ENCODE data around the gene BCAP31. TPM values are rescaled to one million over a fixed set of nuclear protein-coding genes. Genes with fewer than 3 reads are reported as not detected.
"Not testable (repeated sequence)": the region's sequence is repeated elsewhere in the genome, so short reads cannot be mapped to it uniquely, and the experiment has no call there.

BCAP31 gene
- total RNA-seq, 5 donors from 2014 or later (not counting 1 experiment from before 2014, with no cell fraction given): 90.1 to 124 (median 107) TPM

DNA sequence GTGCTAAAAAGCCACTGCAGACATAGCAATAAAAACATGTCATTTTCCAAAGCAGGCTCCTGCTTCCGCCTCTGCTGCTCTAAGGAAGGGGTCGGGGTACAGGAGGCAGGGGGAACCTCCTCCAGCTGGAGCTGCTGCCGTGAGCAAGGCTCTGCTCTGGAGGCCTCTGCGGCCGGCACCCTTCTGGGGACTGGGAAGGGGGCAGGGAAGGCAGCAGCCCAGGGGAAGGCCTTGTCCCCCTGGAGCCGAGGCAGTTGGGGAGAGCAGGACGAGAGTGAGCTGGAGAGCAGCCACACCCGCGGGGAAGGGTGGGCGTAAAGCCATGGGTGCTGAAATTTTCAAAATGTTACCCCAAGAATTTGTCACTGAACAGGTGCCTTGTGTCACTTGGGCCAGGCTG is 27.6 kb downstream of the BCAP31 start:
- POLR2A ChIA-PET: not testable (repeated sequence)
- no CpG with 5 or more reads among the region's 10 CpGs for WGBS (ENCODE audit: insufficient coverage)
- H3K36me3 ChIP-seq (ENCODE audit: control insufficient read depth in 2 of 2, extremely low read depth in 1 of 2, insufficient read depth in 1 of 2, low read length in 1 of 2): peaks cover 3 to 20% of the 10 kb centered on the region in 2 donors

DNA sequence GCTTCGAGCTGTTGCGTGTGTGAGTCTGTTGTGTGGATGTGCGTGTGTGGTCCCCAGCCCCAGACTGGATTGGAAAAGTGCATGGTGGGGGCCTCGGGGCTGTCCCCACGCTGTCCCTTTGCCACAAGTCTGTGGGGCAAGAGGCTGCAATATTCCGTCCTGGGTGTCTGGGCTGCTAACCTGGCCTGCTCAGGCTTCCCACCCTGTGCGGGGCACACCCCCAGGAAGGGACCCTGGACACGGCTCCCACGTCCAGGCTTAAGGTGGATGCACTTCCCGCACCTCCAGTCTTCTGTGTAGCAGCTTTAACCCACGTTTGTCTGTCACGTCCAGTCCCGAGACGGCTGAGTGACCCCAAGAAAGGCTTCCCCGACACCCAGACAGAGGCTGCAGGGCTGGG is 28.1 kb downstream of the BCAP31 start:
- peaks cover 0 to 9% of the 10 kb centered on the region in 2 donors for H3K27me3 Mint-ChIP-seq
- H3K4me3 Mint-ChIP-seq: no peak overlapping the region
- Histone ChIP-seq H3K4me1 (ENCODE audit: control insufficient read depth in 1 of 2, extremely low read depth in 1 of 2, insufficient read depth in 2 of 2, low read length in 2 of 2) (no peaks in the 10 kb centered on the region), H3K4me3 (ENCODE audit: control insufficient read depth in 1 of 2, extremely low read depth in 1 of 2, low read length in 1 of 2) (no peak overlapping the region), H3K27me3 (replicated peaks in 1 of 2; ENCODE audit: control insufficient read depth in 2 of 2, extremely low read depth in 1 of 2, insufficient read depth in 2 of 2, low read length in 1 of 2) (no peaks in the 10 kb centered on the region), H3K27ac (ENCODE audit: low read length) (no peak overlapping the region), H3K9me3 (no peaks in the 10 kb centered on the region), H3K36me3 (ENCODE audit: control insufficient read depth in 2 of 2, extremely low read depth in 1 of 2, insufficient read depth in 1 of 2, low read length in 1 of 2) (peaks cover 0 to 16% of the 10 kb centered on the region in 2 donors)
- H3K4me1 Mint-ChIP-seq: peaks cover 0 to 7% (median 0%) of the 10 kb centered on the region in 3 donors
- 94% methylated on average over 8 of the region's 15 CpGs for WGBS (ENCODE audit: insufficient coverage)
- no peak overlapping the region for H3K27ac Mint-ChIP-seq
- H3K36me3 Mint-ChIP-seq: peaks cover 12% of the 10 kb centered on the region
- ChIA-PET POLR2A (no interaction called here), CTCF (no interaction called here)
- ATAC-seq (replicated peaks in 1 of 4): no peak
- no peak for DNase-seq
- no peaks in the 10 kb centered on the region for H3K9me3 Mint-ChIP-seq

More for the DNA sequence above, 27.6 kb downstream of the BCAP31 start:
- H3K27me3 Mint-ChIP-seq; H3K4me1 ChIP-seq (ENCODE audit: control insufficient read depth in 1 of 2, extremely low read depth in 1 of 2, insufficient read depth in 2 of 2, low read length in 2 of 2); H3K27me3 ChIP-seq (replicated peaks in 1 of 2; ENCODE audit: control insufficient read depth in 2 of 2, extremely low read depth in 1 of 2, insufficient read depth in 2 of 2, low read length in 1 of 2); H3K9me3 ChIP-seq; H3K27ac Mint-ChIP-seq; H3K4me1 Mint-ChIP-seq; DNase-seq; H3K27ac ChIP-seq (ENCODE audit: low read length); ATAC-seq (replicated peaks in 1 of 4); H3K4me3 ChIP-seq (ENCODE audit: control insufficient read depth in 1 of 2, extremely low read depth in 1 of 2, low read length in 1 of 2); H3K4me3 Mint-ChIP-seq; CTCF ChIA-PET; H3K9me3 Mint-ChIP-seq: not testable (repeated sequence)
- peaks cover 12% of the 10 kb centered on the region for H3K36me3 Mint-ChIP-seq

DNA sequence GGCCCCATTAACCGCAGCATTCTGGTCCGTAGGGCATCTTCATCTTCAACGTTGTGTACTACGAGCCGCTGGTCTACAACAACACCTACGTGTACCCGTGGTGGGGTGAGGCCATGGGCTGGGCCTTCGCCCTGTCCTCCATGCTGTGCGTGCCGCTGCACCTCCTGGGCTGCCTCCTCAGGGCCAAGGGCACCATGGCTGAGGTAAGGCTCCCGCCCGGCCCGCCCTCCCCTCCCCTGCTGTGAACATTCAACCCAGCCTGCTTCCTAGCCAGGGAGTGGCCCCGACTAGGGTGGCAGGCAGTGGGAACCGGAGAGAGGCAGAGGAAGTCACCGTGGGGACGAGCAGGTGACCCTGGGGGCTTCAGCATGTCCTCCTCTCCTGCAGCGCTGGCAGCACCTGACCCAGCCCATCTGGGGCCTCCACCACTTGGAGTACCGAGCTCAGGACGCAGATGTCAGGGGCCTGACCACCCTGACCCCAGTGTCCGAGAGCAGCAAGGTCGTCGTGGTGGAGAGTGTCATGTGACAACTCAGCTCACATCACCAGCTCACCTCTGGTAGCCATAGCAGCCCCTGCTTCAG is 29.4 kb downstream of the BCAP31 start:
- POLR2A ChIA-PET: interaction anchor here in 1 of 2 donors (0.7 kb wide), 1 partner anchor 749 kb away, joined by 6 read pairs; no protein-coding TSS in a partner anchor
- H3K36me3 Mint-ChIP-seq: peaks cover 12% of the 10 kb centered on the region
- peaks cover 0 to 7% (median 0%) of the 10 kb centered on the region in 3 donors for H3K4me1 Mint-ChIP-seq
- Histone ChIP-seq H3K36me3 (ENCODE audit: control insufficient read depth in 2 of 2, extremely low read depth in 1 of 2, insufficient read depth in 1 of 2, low read length in 1 of 2) (peaks cover 0 to 11% of the 10 kb centered on the region in 2 donors), H3K4me3 (ENCODE audit: control insufficient read depth in 1 of 2, extremely low read depth in 1 of 2, low read length in 1 of 2) (no peak overlapping the region), H3K4me1 (ENCODE audit: control insufficient read depth in 1 of 2, extremely low read depth in 1 of 2, insufficient read depth in 2 of 2, low read length in 2 of 2) (no peaks in the 10 kb centered on the region), H3K27ac (ENCODE audit: low read length) (no peak overlapping the region), H3K27me3 (replicated peaks in 1 of 2; ENCODE audit: control insufficient read depth in 2 of 2, extremely low read depth in 1 of 2, insufficient read depth in 2 of 2, low read length in 1 of 2) (peaks cover 0 to 9% of the 10 kb centered on the region in 2 experiments), H3K9me3 (no peaks in the 10 kb centered on the region)
- DNase-seq (no peak), ATAC-seq (replicated peaks in 1 of 4) (no peak)
- no peak overlapping the region for H3K27ac Mint-ChIP-seq
- 100% methylated on average over 3 of the region's 23 CpGs for WGBS (ENCODE audit: insufficient coverage)
- H3K4me3 Mint-ChIP-seq: no peak overlapping the region
- no peaks in the 10 kb centered on the region for H3K9me3 Mint-ChIP-seq
- CTCF ChIA-PET: interaction anchor here in 1 of 2 donors (0.6 kb wide), 1 partner anchor 35 kb away, joined by 6 read pairs; no protein-coding TSS in a partner anchor
- peaks cover 2 to 12% of the 10 kb centered on the region in 2 donors for H3K27me3 Mint-ChIP-seq

DNA sequence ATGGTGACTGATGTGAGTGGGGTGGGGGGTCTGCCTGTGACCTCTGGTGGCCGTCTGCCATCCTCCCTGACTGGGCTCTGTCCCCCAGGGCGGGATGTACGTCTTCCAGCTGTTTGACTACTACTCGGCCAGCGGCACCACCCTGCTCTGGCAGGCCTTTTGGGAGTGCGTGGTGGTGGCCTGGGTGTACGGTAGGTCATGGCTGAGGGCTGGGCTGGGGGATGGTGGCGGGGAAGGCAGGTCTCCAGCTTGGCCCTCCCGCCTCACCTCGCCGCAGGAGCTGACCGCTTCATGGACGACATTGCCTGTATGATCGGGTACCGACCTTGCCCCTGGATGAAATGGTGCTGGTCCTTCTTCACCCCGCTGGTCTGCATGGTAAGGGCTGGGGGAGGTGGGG is 29.9 kb downstream of the BCAP31 start:
- peaks cover 0 to 11% of the 10 kb centered on the region in 2 donors for H3K36me3 ChIP-seq (ENCODE audit: control insufficient read depth in 2 of 2, extremely low read depth in 1 of 2, insufficient read depth in 1 of 2, low read length in 1 of 2)
- H3K4me1 ChIP-seq (ENCODE audit: control insufficient read depth in 1 of 2, extremely low read depth in 1 of 2, insufficient read depth in 2 of 2, low read length in 2 of 2); H3K4me3 Mint-ChIP-seq; H3K4me1 Mint-ChIP-seq; ATAC-seq (replicated peaks in 1 of 4); DNase-seq; H3K9me3 Mint-ChIP-seq; H3K9me3 ChIP-seq; H3K27ac Mint-ChIP-seq; H3K4me3 ChIP-seq (ENCODE audit: control insufficient read depth in 1 of 2, extremely low read depth in 1 of 2, low read length in 1 of 2); H3K27ac ChIP-seq (ENCODE audit: low read length); CTCF ChIA-PET: not testable (repeated sequence)
- POLR2A ChIA-PET: interaction anchor here in 1 of 2 donors (0.7 kb wide), 1 partner anchor 748 kb away, joined by 6 read pairs; no protein-coding TSS in a partner anchor
- WGBS (ENCODE audit: insufficient coverage): 100% methylated on average over 2 of the region's 16 CpGs
- H3K36me3 Mint-ChIP-seq: peaks cover 12% of the 10 kb centered on the region
- peaks cover 0 to 14% of the 10 kb centered on the region in 2 experiments for H3K27me3 ChIP-seq (replicated peaks in 1 of 2; ENCODE audit: control insufficient read depth in 2 of 2, extremely low read depth in 1 of 2, insufficient read depth in 2 of 2, low read length in 1 of 2)
- peaks cover 2 to 12% of the 10 kb centered on the region in 2 donors for H3K27me3 Mint-ChIP-seq

DNA sequence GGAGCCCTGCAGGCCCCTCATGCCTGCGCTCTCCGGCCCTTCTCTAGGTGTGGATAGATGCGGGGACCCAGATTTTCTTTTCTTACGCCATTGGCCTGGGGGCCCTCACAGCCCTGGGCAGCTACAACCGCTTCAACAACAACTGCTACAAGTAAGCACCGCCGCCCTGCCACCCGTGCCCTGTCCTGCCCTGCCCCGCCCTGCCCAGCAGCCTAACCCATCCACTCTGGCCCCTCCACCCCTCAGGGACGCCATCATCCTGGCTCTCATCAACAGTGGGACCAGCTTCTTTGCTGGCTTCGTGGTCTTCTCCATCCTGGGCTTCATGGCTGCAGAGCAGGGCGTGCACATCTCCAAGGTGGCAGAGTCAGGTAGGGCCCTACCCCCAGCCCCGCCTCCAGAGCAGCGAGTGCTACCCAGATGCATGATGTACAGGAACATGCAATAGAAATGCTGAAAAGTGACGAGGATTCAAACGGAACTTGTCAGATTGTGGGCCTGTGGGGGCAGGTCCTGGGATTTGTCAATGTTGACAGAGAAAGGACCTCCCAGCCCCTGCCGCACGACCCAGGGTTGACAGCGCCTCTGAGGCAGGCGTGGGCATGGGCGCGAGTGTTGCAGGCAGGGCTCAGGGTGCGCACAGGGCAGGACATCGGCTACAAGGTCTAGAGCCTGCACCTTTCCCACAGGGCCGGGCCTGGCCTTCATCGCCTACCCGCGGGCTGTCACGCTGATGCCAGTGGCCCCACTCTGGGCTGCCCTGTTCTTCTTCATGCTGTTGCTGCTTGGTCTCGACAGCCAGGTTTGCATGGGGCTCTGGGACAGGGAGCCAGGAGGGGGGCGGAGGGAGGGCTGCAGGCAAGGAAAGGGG is 30.7 kb downstream of the BCAP31 start:
- Mint-ChIP-seq H3K27me3 (peaks cover 2 to 10% of the 10 kb centered on the region in 2 donors), H3K27ac (peak overlapping the region in 1 of 2 donors; percentile 44), H3K36me3 (peaks cover 8% of the 10 kb centered on the region), H3K4me3 (no peak overlapping the region), H3K4me1 (peaks cover 0 to 7% (median 0%) of the 10 kb centered on the region in 3 donors), H3K9me3 (no peaks in the 10 kb centered on the region)
- no peak overlapping the region for H3K27ac ChIP-seq (ENCODE audit: low read length)
- no peaks in the 10 kb centered on the region for H3K9me3 ChIP-seq
- peaks cover 0 to 7% of the 10 kb centered on the region in 2 donors for H3K36me3 ChIP-seq (ENCODE audit: control insufficient read depth in 2 of 2, extremely low read depth in 1 of 2, insufficient read depth in 1 of 2, low read length in 1 of 2)
- H3K27me3 ChIP-seq (replicated peaks in 1 of 2; ENCODE audit: control insufficient read depth in 2 of 2, extremely low read depth in 1 of 2, insufficient read depth in 2 of 2, low read length in 1 of 2): peaks cover 0 to 14% of the 10 kb centered on the region in 2 experiments
- CTCF ChIA-PET: no interaction called here
- WGBS (ENCODE audit: insufficient coverage): 85% methylated on average over 13 of the region's 31 CpGs
- DNase-seq (no peak), ATAC-seq (replicated peaks in 1 of 4) (peak in 1 of 4 experiments; percentile 34)
- POLR2A ChIA-PET: no interaction called here
- no peak overlapping the region for H3K4me3 ChIP-seq (ENCODE audit: control insufficient read depth in 1 of 2, extremely low read depth in 1 of 2, low read length in 1 of 2)
- H3K4me1 ChIP-seq (ENCODE audit: control insufficient read depth in 1 of 2, extremely low read depth in 1 of 2, insufficient read depth in 2 of 2, low read length in 2 of 2): no peaks in the 10 kb centered on the region

DNA sequence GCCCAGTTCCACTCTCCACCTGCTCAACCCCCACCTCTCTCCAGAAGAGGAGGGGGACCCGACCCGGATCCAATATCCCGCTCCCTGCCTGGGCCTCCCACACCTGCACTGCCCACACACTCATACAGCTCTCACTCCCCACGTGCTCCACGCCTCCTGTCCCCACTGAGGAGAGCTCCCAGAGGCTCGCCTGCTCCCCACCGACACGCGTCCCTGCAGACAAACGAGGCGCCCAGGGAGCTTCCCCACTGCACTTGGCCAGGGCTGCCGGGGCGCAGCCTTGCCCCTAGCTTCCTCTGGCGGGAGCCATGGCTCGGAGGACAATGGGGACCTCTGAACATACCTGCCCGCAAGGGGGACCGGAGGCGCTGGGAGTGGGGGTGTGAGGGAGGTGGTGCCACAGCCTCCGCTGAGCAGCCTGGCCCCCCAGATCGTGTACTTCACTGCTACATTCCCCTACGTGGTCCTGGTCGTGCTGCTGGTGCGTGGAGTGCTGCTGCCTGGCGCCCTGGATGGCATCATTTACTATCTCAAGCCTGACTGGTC is 31.5 kb downstream of the BCAP31 start:
- ATAC-seq (replicated peaks in 1 of 4): no peak
- CTCF ChIA-PET: no interaction called here

More for the DNA sequence above, 31.5 kb downstream of the BCAP31 start:
- Mint-ChIP-seq H3K36me3 (peaks cover 7% of the 10 kb centered on the region), H3K27me3 (peaks cover 2 to 9% of the 10 kb centered on the region in 2 donors), H3K27ac (peak overlapping the region in 1 of 2 donors; percentile 44), H3K4me1 (peaks cover 0 to 6% (median 0%) of the 10 kb centered on the region in 3 donors), H3K9me3 (no peaks in the 10 kb centered on the region), H3K4me3 (no peak overlapping the region)
- Histone ChIP-seq H3K4me1 (ENCODE audit: control insufficient read depth in 1 of 2, extremely low read depth in 1 of 2, insufficient read depth in 2 of 2, low read length in 2 of 2) (no peaks in the 10 kb centered on the region), H3K9me3 (no peaks in the 10 kb centered on the region), H3K36me3 (ENCODE audit: control insufficient read depth in 2 of 2, extremely low read depth in 1 of 2, insufficient read depth in 1 of 2, low read length in 1 of 2) (peaks cover 0 to 5% of the 10 kb centered on the region in 2 donors), H3K27ac (ENCODE audit: low read length) (no peak overlapping the region), H3K27me3 (replicated peaks in 1 of 2; ENCODE audit: control insufficient read depth in 2 of 2, extremely low read depth in 1 of 2, insufficient read depth in 2 of 2, low read length in 1 of 2) (peaks cover 0 to 14% of the 10 kb centered on the region in 2 experiments), H3K4me3 (ENCODE audit: control insufficient read depth in 1 of 2, extremely low read depth in 1 of 2, low read length in 1 of 2) (no peak overlapping the region)
- POLR2A ChIA-PET: no interaction called here
- 55% methylated on average over 9 of the region's 24 CpGs for WGBS (ENCODE audit: insufficient coverage)
- DNase-seq: no peak
